Natural killer cell (primary cell): Measurements from ENCODE around the gene GBP3. TPM values are rescaled to one million over a fixed set of nuclear protein-coding genes. Genes with fewer than 3 reads are reported as not detected.
"Not testable (repeated sequence)": the region's sequence is repeated elsewhere in the genome, so short reads cannot be mapped to it uniquely, and the experiment has no call there.

ENCODE experiments used
- ATAC-seq, 3 donors: fragments of 150-1000 bp in 2 of 3; fragments of 200-7000 bp in 1 of 3; cut with Tn5 transposase; 1 replicate in 1 of 3; 2 replicates in 2 of 3; pipeline ENCODE4 v1.10.0; 2021; ENCODE audit warnings: mild to moderate bottlenecking in 2 of 3, moderate library complexity in 2 of 3
- DNase-seq, 2 donors: peaks; one replicate each; pipeline versions ENCODE4 v3.0.0 to v3.0.0-alpha.2; 2013 to 2021; ENCODE audit warnings: mixed read lengths in 1 of 2
- H3K27ac ChIP-seq: one replicate; pipeline ENCODE4 v1.5.1; 2013; ENCODE audit warnings: mild to moderate bottlenecking, low read length
- H3K27me3 ChIP-seq: one replicate; pipeline ENCODE4 v1.6.1; 2013; ENCODE audit warnings: low read length; ENCODE audit not compliant: control insufficient read depth, insufficient read depth
- H3K36me3 ChIP-seq: one replicate; pipeline ENCODE4 v1.6.1; 2013; ENCODE audit warnings: low read length; ENCODE audit not compliant: control insufficient read depth, insufficient read depth
- H3K4me1 ChIP-seq: one replicate; pipeline ENCODE4 v1.6.1; 2013; ENCODE audit warnings: low read length; ENCODE audit not compliant: control insufficient read depth, insufficient read depth
- H3K4me3 ChIP-seq: one replicate; pipeline ENCODE4 v1.5.1; 2013; ENCODE audit warnings: low read length
- H3K9me3 ChIP-seq: one replicate; pipeline ENCODE4 v1.6.1; 2013; ENCODE audit warnings: low read length; ENCODE audit not compliant: control insufficient read depth, insufficient read depth
- H3K27ac Mint-ChIP-seq, 2 donors: one replicate each; pipeline ENCODE4 v1.8.0; 2022; ENCODE audit warnings: mild to moderate bottlenecking in 2 of 2, mixed read lengths in 2 of 2, moderate library complexity in 1 of 2
- H3K27me3 Mint-ChIP-seq, 2 donors: one replicate each; pipeline ENCODE4 v1.8.0; 2022; ENCODE audit warnings: low read depth in 2 of 2, mixed read lengths in 2 of 2
- H3K36me3 Mint-ChIP-seq: one replicate; pipeline ENCODE4 v1.8.0; 2022; ENCODE audit warnings: mixed read lengths
- H3K4me1 Mint-ChIP-seq, 2 donors: one replicate each; pipeline ENCODE4 v1.8.0; 2022; ENCODE audit warnings: mixed read lengths in 2 of 2
- H3K4me3 Mint-ChIP-seq: one replicate; pipeline ENCODE4 v1.8.0; 2022; ENCODE audit warnings: mild to moderate bottlenecking, moderate library complexity, mixed read lengths
- H3K9me3 Mint-ChIP-seq, 2 donors: one replicate each; pipeline ENCODE4 v1.8.0; 2022; ENCODE audit warnings: mixed read lengths in 2 of 2
- CTCF ChIP-seq: fragments of 200-600 bp; IDR thresholded peaks from one replicate; pipeline ENCODE4 v1.8.0; 2022; ENCODE audit warnings: antibody characterized with exemption
- WGBS: methylation state at CpG from one replicate; pipeline ENCODE4 v1.1.7; 2013; ENCODE audit warnings: missing lambda C conversion rate; ENCODE audit not compliant: insufficient coverage; 5-methylcytosine and 5-hydroxymethylcytosine counted together
- intact Hi-C: fragments of 100-400 bp; cut with micrococcal nuclease; formaldehyde crosslinking; loops from one replicate; pipeline ENCODE4 v1.14.2; 2022
- total RNA-seq, 4 donors: library from RNA; stranded (reverse); fragments of 120-200 nt in 1 of 4; gene quantifications; one replicate each; pipeline versions ENCODE4 v1.2.3 to v1.2.4, GENCODE V29; 2013 to 2022

The GBP3 gene
- total RNA-seq, 3 donors from 2014 or later (not counting 1 experiment from before 2014, with no cell fraction given) = 36.1 to 52.5 (median 49.0) TPM

GRCh38 chr1:89008511-89008910 lies 14.2 kb downstream of the GBP3 start:
- peaks cover 12 to 20% of the 10 kb centered on the region in 2 donors for H3K4me1 Mint-ChIP-seq
- ATAC-seq = no peak
- no peaks in the 10 kb centered on the region for H3K27me3 Mint-ChIP-seq
- Histone ChIP-seq H3K4me1 (no peaks in the 10 kb centered on the region), H3K36me3 (peaks cover 78% of the 10 kb centered on the region), H3K4me3 (no peak overlapping the region), H3K9me3 (no peaks in the 10 kb centered on the region), H3K27me3 (no peaks in the 10 kb centered on the region), H3K27ac (no peak overlapping the region)
- no peaks in the 10 kb centered on the region for H3K9me3 Mint-ChIP-seq
- intact Hi-C loops = no loop called here
- no peak for DNase-seq
- peak overlapping the region in 1 of 2 donors; percentile 33 for H3K27ac Mint-ChIP-seq
- WGBS = 90% methylated on average over 4 of the region's 4 CpGs
- no peak overlapping the region for H3K4me3 Mint-ChIP-seq
- H3K36me3 Mint-ChIP-seq = peaks cover 59% of the 10 kb centered on the region
- no peak for TF ChIP-seq CTCF

- DNase-seq = no peak
- Mint-ChIP-seq H3K27ac (peak overlapping the region in 1 of 2 donors; percentile 51), H3K4me1 (peaks cover 28 to 37% of the 10 kb centered on the region in 2 donors), H3K27me3 (no peaks in the 10 kb centered on the region), H3K36me3 (peaks cover 55% of the 10 kb centered on the region), H3K9me3 (no peaks in the 10 kb centered on the region), H3K4me3 (no peak overlapping the region)
- no peak for ATAC-seq
- H3K4me3 ChIP-seq = no peak overlapping the region
- intact Hi-C loops = no loop called here
- WGBS = 99% methylated on average over 7 of the region's 9 CpGs
- H3K9me3 ChIP-seq = no peaks in the 10 kb centered on the region
- H3K36me3 ChIP-seq = peaks cover 54% of the 10 kb centered on the region
- H3K4me1 ChIP-seq = no peaks in the 10 kb centered on the region
- no peak overlapping the region for H3K27ac ChIP-seq
- H3K27me3 ChIP-seq = no peaks in the 10 kb centered on the region
- no peak for TF ChIP-seq CTCF
Measured at GRCh38 chr1:89005286-89006151, 17.1 kb downstream of the GBP3 start.

GRCh38 chr1:89002176-89002575 lies 20.5 kb downstream of the GBP3 start:
- peaks cover 28 to 31% of the 10 kb centered on the region in 2 donors for H3K4me1 Mint-ChIP-seq
- peaks cover 27% of the 10 kb centered on the region for H3K36me3 ChIP-seq
- H3K27ac Mint-ChIP-seq = peak overlapping the region; percentile 45 to 64
- ATAC-seq, intact Hi-C loops, H3K4me3 Mint-ChIP-seq, H3K27me3 ChIP-seq, H3K9me3 ChIP-seq, H3K27ac ChIP-seq, H3K9me3 Mint-ChIP-seq, H3K4me1 ChIP-seq, H3K4me3 ChIP-seq, H3K27me3 Mint-ChIP-seq: not testable (repeated sequence)
- peaks cover 30% of the 10 kb centered on the region for H3K36me3 Mint-ChIP-seq
- DNase-seq = peak in 1 of 2 donors; percentile 46

GRCh38 chr1:89001510-89001909 lies 21.2 kb downstream of the GBP3 start:
- Histone ChIP-seq H3K36me3 (peaks cover 20% of the 10 kb centered on the region), H3K27ac (no peak overlapping the region), H3K9me3 (no peaks in the 10 kb centered on the region), H3K4me1 (no peaks in the 10 kb centered on the region), H3K4me3 (no peak overlapping the region), H3K27me3 (no peaks in the 10 kb centered on the region)
- intact Hi-C loops = no loop called here
- Mint-ChIP-seq H3K27ac (peak overlapping the region; percentile 45 to 64), H3K4me3 (no peak overlapping the region), H3K36me3 (peaks cover 26% of the 10 kb centered on the region), H3K4me1 (peaks cover 28 to 31% of the 10 kb centered on the region in 2 donors), H3K9me3 (no peaks in the 10 kb centered on the region), H3K27me3 (no peaks in the 10 kb centered on the region)
- DNase-seq (no peak), ATAC-seq (no peak)
- no peak for TF ChIP-seq CTCF
